Activated CD4-positive, alpha-beta T cell treated with anti-CD3 and anti-CD28 coated beads for 48 hours (primary cell): Measurements from ENCODE around the gene PHLPP2.

Experiments used
- DNase-seq: peaks from one replicate; pipeline ENCODE4 v3.0.0-alpha.2; 2020

PHLPP2 gene, protein sequence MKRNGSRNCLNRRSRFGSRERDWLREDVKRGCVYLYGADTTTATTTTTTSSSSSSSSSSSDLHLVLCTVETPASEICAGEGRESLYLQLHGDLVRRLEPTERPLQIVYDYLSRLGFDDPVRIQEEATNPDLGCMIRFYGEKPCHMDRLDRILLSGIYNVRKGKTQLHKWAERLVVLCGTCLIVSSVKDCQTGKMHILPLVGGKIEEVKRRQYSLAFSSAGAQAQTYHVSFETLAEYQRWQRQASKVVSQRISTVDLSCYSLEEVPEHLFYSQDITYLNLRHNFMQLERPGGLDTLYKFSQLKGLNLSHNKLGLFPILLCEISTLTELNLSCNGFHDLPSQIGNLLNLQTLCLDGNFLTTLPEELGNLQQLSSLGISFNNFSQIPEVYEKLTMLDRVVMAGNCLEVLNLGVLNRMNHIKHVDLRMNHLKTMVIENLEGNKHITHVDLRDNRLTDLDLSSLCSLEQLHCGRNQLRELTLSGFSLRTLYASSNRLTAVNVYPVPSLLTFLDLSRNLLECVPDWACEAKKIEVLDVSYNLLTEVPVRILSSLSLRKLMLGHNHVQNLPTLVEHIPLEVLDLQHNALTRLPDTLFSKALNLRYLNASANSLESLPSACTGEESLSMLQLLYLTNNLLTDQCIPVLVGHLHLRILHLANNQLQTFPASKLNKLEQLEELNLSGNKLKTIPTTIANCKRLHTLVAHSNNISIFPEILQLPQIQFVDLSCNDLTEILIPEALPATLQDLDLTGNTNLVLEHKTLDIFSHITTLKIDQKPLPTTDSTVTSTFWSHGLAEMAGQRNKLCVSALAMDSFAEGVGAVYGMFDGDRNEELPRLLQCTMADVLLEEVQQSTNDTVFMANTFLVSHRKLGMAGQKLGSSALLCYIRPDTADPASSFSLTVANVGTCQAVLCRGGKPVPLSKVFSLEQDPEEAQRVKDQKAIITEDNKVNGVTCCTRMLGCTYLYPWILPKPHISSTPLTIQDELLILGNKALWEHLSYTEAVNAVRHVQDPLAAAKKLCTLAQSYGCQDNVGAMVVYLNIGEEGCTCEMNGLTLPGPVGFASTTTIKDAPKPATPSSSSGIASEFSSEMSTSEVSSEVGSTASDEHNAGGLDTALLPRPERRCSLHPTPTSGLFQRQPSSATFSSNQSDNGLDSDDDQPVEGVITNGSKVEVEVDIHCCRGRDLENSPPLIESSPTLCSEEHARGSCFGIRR (N-terminal part only)

DNA sequence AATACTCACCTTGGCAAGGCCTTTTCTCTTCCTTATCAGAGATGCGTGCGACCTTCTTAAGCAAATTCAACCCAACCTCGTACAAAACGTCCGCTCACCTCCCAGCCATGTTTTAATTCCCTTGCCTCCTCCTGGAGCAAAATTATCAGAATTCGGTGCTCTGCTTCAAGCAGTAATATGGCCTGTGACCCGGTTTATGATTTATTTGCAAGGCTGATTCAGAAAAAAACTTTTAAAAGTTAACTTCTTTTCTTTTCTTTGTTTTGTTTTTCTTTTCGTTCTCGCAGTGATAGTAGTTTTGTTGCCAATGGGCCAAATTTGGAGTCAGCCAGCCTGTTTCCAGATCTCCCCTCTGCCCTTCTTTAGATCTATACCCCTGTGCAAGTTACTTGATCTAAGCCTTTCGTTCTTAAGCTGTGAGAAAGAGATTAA lies at the start of gene PHLPP2:
Gene PHLPP2, minus strand, starts transcription at position 382 of the 432 bp plus-strand sequence. CDS start 9,906 bp downstream, outside the sequence.
- no peak for DNase-seq

DNA sequence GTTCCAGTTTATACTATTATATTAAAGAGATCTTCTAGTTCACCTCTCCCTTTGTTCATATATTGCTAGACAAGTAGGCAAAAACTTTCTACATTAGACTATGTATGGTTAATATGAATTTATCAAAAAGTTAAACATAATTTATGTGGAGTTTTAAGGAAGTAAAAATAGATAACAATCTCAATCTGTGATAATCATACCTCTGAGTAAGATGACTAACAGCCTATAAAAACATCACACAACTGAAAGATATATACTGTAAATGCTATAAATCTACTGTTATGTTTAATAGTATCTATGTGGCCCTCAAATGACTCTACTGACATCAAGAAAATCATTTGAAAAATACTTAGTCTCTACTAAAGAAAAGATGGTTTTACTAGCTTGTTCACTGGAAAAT lies 47.1 kb upstream of the PHLPP2 start:
- DNase-seq, result no peak

DNA sequence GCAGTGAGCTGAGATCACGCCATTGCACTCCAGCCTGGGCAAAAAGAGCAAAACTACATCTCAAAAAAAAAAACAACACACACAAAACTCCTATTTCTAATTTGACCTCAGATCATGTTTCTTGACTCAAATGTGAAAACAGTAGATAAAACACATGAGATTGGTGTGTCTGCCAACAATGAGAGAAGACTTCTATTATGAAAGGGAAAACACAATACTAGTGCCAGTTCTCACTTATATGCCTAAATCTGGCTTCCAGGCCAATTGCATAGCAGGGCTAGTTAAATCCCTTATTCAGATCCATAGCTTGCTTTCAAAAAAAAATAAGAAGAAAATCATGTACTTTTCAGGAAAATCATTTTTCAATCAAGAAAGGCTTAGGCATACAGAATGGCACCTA lies 44.7 kb upstream of the PHLPP2 start:
- no peak for DNase-seq

DNA sequence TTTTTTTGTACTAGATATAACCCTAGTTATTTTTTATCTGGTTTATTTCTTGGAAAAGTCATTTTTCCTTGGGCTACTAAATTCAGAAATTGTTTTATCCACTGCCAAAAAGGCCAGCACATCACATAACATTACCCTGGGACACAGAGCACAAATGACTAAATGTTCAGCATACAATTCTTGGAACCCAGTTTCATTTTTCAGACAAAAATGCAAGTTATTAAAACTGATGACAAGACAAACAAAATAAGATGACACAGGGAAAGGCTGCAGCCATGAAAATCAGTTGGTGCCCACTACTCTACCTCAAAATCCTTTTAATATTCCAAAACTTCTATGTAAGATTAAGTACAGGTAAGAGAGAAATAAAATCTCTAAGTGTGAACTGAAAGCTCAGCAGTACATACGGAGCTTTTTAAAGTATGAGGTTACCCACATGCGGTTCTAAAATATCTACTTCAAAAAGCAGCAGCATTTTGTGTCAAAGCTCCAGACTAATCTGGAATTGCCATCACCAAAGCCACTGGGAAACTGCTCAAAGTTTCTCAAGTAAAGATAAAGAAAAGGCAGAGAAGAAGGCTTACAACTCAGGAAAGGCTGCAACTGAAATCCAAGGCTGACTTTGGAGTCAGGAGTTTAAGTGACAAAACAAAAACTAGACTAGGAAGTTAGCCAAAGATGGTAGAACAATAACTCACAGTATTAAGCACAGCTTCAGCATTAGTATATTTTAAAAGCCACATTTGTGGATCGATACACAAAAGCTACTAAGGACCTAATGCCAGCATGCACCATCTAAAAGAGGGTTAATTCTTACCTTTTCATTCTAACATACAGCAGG lies 42.8 kb upstream of the PHLPP2 start:
- no peak for DNase-seq

DNA sequence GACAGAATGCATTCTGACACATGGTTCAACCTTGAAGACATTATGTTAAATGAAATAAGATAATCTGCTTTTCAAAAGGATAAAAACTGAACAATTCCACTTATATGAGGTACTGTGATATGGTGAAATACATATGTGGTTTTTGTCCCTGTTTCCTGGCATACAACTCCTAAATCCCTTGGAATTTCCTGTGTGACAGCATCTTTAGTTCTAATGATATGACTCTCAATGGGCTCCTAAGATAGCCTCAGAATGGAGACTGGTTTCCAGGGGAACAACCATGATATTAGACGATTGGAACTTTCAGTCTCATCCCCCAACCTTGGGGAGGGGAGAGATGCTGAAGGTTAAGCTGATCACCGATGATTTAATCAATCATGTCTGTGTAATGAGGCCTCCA lies 37.7 kb upstream of the PHLPP2 start:
- DNase-seq, result no peak

DNA sequence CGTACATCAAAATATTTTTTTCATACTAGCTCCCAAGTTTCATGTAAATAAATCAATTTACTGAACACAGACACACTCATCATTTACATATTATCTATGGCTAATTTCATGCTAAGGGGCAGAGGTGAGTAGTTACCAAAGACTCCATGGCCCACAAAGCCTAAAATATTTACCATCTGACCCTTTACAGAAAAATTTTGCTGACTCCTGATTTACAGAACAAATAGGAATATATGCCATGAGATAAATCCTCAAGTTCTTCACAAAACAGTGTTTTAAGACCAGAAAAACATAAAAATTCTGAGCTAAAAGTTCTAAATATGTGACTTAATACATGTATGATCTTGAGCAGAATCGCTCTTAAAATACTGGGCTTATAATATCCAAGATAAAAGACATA lies 36.6 kb upstream of the PHLPP2 start:
- no peak for DNase-seq

DNA sequence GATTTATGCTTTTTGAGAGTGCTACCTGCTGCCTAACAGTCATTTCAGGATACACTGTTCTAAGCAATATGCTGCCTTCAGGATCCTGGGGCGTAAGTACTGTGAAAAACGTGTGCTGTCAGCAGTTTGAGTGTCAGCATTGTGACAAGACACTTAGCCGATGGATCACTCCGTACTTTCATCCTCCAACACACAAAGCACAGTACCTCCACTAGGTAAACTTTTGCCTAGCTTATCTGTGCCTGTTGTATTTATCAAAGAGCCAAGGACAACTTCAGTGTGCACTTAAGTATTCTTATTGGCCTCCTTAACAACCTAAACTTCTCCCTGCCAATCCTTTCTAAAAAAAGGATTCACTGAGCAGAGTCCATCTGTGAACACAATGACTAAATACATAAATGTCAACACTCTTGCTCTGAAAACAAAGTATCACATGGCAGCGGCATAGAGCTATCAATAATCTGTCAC lies 33.8 kb upstream of the PHLPP2 start:
- no peak for DNase-seq

DNA sequence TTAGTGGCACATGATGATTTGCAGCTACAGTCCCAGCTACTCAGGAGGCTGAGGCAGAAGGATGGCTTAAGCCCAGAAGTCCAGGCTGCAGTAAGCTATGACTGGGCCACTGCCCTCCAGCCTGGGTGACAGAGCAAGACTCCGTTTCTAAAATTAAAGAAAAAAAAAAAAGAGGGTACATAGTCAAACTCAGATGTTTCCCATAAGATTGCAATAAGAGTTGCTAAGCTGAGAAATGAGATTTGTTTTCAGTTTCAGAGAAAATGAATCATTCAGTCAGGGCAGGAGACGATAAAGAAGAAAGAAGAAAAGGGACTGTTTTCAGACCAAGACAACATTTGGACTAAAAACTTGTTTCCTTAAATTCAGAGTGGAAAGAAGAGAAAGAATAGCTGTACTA lies 30.2 kb upstream of the PHLPP2 start:
- DNase-seq, result no peak

DNA sequence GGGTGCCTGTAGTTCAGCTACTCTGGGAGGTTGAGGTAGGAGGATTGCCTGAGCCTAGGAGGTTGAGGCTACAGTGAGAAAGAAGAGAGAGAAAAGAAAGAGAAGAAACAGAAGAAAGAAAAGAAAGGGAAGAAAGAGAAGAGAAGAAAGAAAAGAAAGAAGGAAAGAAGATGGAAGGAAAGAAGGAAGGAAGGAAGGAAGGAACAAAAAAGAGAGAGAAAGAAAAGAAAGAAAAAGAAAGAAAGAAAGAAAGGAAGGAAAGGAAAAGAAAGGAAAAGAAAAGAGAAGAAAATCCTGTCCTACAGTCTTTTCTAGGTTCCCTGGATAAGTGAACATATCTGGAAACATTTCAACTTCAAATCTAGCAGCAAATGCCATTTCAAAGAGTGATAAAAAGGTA lies 29.6 kb upstream of the PHLPP2 start:
- DNase-seq, result no peak

DNA sequence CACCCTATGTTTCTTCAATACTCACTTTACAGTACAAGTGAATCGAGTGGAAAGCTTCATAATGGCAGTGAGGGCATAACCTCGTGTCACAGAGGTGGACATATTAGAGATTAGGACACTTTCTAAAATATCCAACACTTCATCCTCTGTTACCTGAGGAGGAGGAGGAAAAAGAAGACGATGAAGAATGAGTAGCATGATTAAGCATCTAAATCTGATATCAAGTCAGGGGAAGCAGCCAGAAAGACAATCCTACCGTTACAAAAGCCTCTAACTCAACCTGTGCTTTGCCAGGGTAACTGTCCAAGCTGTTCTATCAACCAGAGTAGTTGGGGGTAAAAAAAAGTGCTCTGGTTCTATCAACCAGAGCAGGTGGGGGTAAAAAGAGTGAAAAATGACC lies 23.7 kb upstream of the PHLPP2 start:
- DNase-seq, result no peak

DNA sequence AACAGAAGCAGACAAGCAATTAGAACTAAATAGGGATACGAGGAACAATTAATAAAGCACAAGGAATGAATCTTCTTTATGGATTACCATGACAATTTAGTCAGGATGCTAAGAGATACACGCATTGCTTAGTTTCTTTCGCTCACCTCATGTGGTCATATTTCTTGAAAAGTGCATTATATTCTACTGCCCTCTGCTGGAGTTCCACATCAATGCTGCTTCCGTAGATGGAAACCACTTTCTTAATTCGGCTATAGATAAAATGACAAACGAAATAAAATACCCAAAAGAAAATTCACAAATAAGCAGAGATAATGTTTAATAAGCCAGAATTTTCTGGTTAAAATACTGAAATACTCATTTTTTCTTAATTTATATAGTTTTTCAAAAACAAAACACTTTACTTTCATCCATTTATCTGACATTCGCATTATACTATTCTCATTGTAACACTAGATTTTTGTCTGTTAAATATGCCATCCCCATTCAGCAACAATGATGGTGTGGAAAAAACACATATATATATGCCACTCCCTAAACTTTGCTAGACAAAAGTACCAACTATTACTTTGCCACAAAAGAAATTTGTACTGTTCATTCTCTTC lies 22.0 kb upstream of the PHLPP2 start:
- no peak for DNase-seq

DNA sequence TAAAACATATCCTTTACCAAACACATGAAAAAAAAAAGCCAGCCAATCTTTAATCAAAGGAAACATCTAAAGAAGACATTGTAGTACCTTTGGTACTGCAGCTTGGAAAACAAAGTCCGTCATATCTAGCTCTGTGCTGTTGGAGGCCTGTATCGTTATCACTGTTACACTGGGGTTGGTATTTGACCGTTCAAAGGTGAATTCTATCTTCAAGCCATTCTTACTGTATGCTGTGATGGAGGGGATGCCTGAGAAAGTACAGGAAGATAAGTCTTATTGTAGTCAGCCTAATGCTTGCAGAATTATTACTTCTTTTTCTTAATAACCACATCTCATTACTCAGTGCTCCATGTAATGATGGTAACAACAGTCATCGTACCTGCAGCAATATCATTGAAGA lies 14.4 kb upstream of the PHLPP2 start:
- DNase-seq, result no peak

DNA sequence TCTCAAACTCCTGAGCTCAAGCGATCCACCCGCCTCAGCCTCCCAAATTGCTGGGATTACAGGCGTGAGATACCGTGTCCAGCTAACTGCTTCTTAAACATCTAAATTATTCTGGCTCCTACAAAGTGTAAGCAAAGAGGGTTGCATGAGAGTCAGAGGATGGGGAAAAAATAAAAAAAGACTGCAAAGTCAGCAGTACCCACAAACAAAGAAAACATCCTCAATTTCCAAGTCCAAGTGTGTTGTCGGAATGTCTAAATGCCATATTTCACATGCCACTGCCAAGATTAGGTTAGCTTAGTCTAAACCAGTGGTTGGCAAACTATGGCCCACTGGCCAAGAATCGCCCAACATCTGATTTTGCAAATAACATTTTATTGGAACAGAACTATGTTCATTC lies 13.0 kb upstream of the PHLPP2 start:
- DNase-seq, result no peak

DNA sequence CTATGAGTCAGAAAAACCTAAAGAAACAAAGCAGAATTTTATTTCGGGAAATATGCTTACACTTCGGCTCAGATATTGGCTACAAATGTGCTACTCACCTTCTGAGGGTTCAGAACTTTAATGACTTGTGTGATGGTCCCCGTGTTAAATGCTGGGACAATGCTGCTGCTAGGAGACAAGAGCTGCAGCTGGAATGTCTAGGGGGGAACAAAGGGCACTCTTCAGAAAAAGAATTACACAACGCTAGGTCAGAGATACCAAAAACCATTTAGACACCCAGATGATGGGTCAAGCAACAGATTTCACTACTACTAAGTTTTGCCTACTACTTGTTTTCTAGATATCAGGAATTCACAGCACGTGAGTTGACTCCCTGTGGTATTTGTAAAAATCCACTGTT lies 10.0 kb upstream of the PHLPP2 start:
- DNase-seq, result no peak

DNA sequence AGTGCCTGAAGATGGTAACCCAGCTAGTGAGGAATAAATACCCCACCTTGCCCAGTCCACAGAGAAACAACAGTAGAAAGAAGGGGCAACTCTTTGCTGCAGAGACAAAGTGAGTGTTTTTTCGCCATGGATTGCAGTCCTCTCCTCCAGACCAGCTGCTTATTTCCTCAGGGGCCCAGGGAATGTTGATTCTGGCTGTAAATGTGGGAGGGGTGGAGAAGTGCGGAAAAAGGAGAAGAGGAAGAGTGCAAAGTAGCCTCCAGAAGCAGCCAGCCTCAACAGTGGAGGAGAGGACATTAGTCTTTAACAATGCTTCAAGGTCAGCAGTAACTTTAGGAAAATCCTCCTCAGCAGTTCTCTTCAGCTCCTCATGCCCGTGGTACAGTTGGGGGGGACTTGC lies 8.1 kb upstream of the PHLPP2 start:
- DNase-seq, result no peak

DNA sequence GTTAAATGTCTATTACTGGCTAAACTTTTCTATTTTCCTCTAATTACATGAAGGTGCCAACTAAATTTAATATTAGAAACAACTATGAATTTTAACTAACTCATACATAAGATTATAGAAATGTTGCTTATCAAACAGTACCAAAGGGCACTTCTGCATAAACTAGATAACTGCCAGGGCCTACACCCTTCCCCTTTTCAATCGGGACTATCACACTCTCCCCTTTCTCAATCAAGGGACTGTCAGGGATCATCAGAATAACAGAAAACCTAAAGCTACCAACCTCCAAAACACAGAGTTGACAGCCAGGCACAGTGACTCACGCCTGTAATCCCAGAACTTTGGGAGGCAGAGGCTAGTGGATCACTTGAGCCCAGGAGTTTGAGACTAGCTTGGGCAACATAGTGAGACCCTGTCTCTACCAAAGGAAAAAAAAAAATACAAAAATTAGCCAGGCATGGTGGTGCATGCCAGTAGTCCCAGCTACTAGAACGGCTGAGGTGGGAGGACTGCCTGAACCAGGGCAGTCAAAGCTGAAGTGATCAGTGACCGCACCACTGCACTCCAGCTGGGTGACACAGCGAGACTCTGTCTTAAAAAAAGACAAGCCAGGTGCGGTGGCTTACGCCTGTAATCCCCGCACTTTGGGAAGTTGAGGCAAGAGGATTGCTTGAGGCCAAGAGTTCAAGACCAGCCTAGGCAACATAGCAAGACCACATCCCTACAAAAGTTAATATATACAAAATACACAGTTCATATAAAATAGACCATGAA lies 3.2 kb upstream of the PHLPP2 start:
- no peak for DNase-seq

DNA sequence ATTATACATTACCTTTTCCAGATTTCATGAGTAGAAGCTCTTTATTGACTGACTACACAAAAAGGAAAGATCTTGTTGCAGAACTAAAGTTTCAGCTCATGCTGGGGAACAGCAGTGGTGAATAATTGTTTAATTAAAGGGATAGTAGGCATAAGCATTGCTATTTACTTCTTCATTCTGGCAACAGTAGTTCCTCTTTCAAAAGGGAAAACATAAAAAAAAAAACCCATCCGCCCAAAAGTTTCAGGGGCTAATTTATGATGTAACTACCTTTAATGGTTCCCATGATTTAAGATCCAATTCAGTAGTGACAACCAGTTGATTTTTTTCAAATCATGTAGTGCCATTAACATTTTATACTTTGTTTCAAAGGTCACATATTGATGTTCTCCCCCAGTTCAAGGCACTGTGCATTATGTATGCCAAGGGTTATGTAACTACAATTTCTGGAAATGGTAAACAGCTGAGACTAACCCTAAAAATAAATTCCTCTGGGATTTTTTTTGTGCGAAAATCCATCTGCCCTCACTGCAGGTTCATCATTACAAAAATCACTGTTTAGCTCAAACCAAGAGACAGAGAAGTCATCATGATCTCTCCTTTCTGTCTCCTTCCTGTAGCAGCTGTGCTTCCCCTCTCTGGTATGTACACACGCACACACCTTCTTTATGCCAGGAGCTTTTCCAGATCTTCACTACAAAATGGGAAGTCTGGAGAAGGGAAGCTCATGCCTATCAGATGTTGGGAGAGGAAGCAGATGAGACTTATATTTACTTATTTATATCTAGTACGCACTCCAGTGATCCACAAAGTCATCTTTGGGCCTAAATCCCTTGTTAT lies 2.2 kb upstream of the PHLPP2 start:
- no peak for DNase-seq

DNA sequence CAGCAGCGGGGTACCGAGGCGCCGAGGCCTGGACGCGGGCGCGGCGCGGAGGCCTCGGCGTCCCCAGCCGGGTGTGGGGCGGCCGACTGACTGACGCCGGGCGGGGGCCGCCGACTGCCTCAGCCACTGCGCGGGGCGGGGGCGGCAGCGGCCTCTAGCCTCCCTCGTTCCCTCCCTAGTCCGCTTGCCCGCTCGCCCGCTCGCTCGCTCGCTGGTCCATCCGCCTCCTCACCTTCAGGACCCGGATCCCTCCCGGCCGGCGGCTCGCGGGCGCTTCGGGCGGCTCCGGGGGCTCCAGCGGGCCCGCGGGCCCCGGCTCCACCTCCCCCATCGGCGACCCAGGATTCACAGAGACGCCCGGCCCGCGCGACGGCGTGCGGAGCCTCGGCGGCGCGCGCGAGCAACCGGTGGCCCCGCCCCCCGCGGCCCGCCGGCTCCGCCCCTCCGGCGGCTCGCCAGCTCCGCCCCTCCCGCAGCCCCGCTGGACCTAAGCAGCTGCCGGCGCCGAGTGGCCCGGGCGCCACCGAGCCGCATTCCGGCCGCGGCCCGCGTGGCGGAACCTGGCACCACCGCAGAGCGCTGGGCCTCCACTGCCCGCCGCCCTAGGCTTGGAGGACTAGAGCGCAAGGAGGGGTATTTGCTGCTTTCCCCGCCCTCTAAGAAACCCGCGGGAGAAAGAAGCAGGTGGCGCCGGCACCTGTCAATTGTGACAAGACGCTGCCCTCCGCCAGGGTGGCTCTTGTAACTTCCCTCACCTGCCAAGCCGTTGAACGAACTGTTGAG lies 773 bp downstream of the PHLPP2 start:
- peak; percentile 82 for DNase-seq
